HG02852 (cell line): ENCODE measurements around the gene PPP4R4.
"Not testable (repeated sequence)": the region's sequence is repeated elsewhere in the genome, so short reads cannot be mapped to it uniquely, and the experiment has no call there.

Experiments
- ATAC-seq: cut with Tn5 transposase; IDR thresholded peaks from one replicate; pipeline ENCODE4 v1.9.1; 2021; ENCODE audit warnings: mild to moderate bottlenecking, moderate library complexity; ENCODE audit not compliant: unreplicated experiment

The PPP4R4 gene

DNA sequence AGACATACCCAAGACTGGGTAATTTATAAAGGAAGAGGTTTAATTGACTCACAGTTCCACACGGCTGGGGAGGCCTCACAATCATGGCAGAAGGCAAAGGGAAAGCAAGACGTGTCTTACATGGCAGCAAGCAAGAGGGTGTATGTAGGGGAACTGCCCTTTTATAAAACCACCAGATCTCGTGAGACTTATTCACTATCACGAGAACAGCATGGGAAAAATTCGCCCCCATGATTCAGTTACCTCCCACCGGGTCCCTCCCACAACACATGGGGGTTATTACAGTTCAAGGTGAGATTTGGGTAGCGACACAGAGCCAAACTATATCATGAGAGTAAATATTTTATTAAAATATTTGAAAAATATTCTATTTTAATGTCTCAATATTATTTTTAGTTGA lies 94.5 kb downstream of the PPP4R4 start:
- ATAC-seq: not testable (repeated sequence)

DNA sequence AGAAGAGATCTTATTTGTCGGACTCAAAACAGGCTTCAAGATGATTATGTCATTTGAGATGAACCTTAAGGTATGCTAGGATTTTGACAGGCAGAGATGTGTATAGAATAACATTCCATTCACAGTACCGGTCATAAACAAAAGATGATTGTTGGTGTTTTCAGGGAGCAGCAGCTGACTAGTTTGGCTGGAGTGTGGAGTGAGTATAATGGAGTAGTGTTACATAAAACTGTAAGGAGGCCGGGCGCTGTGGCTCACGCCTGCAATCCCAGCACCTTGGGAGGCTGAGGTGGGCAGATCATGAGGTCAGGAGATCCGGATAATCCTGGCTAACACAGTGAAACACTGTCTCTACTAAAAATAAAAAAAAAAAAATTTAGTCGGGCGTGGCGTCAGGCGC lies 95.0 kb downstream of the PPP4R4 start:
- ATAC-seq: no peak

DNA sequence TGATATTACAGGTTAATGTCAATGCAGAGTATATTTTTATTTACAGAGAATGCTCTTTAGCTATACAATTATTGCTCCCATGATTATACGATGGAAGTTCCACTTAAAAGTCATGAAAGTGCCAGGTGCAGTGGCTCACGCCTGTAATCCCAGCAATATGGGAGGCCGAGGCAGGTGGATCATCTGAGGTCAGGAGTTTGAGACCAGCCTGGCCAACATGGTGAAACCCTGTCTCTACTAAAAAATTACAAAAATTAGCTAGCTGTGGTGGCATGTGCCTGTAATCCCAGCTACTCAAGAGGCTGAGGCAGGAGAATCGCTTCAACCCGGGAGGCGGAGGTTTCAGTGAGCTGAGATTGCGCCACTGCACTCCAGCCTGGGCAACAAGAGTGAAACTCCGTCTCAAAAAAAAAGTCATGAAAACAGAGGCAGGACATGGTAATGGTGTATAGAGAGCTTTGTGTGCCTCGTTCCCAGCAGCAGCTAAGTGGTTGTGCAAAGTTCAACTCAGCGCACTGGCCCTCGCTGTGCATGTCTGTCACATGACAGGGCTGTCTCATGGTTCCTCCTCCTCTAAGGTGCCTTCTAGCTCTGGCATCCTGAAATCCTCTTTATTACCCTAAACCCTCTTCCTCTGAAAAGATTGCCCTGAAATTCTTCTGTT lies 102.9 kb downstream of the PPP4R4 start:
- not testable (repeated sequence) for ATAC-seq

DNA sequence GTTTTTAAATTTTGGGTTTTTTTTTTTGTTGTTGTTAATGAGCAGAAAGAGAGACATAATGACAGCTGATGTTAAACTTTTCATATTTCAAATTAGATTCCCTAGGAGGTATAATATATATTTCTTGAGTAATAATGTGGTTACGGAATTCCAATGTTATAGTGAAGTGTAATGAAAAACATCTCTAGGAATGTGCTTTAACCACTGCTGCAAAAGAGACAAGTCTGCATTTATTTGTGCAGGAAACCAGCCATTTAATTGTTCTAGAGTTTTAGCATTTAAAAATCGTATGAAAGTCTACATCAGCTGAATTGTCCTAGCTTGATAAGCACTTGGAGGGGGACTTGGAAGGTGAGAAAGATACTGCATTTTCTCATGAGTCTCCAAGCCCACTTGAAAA lies 104.6 kb downstream of the PPP4R4 start:
- no peak for ATAC-seq

DNA sequence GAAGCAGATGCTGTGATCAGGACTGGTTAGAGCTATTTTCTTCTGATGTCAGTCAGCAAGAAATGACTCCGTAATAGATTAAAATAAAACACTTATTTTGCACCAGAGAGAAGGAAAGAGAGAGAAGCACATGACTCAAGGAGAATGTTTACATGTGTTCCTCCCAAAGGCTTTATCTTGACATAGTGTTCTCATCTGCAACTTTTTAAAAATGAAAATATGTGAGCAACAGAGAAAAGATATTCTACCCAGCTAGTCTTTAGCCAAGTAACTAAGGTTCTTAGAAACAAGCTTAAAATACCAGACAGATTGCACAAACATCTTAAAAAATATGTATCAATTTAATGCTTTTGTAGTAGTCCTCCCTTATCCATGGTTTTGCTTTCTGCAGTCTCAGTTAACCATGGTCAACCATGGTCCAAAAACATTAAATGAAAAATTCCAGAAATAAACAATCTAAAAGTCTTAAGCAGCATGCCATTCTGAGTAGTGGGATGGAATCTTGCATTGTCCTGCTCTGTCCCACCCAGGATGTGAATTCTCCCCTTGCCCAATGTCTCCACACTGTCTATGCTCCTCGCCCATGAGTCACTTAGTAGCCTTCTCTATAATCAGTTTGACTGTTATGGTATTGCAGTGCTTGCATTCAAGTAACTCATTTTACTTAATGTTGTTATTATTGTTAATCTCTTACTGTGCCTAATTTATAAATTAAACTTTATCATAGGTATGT lies 109.0 kb downstream of the PPP4R4 start:
- ATAC-seq: no peak

DNA sequence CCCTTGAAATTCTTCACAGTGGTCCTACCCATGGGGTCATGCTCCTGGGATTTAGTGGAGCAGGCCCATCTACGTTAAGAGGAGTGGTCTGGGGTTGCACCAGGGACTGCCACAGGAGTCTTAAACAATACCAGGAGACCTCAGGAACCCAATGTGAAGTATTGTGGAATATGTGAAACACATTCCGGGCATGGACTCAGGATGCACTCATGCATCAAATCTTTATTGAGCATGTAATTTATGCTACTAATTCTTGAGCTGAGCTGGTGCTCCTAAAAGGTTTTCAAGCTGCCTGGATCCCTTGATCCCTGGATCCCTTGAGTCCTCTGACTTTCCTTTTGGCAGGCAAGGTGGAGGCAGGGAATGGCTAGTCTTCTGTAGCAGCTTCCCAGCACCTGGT lies 110.1 kb downstream of the PPP4R4 start:
- no peak for ATAC-seq

DNA sequence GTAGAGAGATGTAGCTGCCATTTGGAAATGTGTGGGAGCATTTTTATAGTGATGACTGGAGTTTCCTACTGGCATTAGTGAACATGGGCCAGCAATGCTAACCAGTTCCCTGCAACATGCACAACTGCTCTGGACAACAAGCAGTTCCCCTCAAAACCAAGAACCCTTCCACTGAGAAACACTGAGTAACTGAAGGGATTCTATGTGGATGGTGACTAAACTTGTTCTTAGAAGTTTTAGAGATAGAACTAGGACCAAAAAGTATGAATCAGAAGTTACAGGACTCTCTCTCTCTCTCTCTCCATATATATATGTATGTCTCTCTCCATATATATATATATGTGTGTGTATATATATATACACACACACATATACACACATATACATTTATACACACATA lies 111.0 kb downstream of the PPP4R4 start:
- no peak for ATAC-seq

DNA sequence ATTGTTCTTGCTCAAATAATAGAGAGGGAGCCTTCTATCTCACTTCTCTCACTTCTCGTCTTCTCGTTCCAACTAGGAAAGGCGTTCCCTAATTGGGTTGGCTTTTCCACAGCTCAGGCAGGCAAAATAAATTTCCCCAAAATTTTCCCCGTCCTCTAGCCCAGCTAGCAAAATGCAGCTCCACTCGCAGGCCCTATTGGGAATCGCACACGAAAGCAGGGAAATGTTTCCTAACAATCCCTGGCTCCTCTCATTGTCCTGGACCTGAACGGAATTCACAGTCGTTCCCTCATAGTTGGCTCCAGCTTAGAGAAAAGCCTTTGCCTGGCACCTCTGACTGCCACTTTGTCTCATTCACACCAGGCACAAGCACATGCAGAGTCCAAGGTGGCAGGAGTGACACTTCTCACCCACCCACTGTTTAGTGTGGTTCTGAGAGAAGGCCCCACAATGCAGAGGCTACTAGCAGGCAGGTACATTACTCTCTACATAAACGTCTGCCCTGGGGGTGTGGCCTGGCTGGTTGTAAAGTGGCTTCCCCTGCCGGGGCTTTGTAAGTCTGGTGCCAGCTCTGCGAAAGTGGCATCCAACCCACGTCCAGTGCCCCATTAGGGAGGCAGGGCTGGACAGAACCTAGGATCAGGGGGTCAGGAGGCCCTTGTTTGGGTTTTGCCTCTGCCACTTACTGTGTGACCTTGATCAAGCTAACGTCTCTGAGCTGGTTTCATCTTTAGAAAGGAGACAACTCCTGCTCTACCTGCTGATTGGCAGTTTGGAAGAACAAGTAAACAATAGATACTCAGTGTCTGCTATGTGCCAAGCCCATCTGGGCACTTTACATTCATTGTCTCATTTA lies 114.7 kb downstream of the PPP4R4 start:
- ATAC-seq: no peak

DNA sequence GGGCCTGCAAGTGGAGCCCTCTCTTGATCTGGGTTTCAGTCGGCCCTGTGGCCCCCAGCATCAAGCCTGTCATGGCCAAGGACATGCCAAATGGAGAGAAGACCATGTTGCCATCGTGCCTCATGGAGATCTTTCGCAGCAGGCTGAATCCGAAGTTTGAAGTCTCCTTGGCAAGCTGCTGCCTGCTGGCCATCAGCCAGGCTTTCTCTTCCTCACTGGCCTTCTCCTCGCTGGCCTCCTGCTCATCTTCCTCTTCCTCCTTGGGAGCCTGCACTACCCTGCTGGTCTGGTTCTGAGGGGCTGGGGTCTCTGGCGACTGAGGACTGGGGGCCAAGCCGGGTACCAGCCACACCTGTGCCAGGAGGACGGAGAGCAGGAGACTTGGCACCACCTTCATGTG lies 116.1 kb downstream of the PPP4R4 start:
- ATAC-seq: no peak

DNA sequence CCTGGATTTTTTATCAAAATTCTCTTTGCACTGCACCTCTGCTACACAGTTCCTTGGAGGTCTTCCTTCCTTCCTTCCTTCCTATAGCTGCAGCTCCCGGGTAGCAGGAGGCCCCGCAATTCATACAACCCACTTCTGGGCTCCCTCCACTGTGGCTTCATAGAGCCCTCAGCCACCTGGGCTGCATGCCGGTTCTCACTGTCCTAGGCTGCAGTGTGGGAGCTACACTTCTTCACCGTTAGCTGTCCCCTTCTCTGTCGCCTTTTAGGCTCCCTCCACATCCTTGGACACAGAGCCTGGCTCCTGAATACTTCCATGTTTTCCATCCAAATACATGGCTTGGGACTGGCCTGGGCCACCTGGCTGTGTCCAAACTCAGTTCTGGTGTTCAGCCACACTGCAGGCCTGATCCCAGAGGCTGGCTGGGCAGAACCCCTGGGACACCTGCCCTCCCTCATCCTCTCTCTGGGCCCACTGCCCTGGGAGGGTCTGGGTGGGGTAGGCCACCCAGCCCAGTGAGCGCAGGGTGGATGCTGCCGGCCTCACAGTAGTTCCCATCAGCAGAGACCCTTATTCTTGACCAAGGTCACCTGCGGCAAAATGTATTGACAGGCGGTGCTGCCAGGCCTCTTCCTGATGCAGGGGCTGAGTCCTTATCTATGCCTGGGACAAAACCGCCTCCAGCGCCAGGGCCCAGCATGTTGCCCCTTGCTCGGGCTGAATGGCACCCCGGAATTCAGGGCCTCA lies 117.2 kb downstream of the PPP4R4 start:
- no peak for ATAC-seq

DNA sequence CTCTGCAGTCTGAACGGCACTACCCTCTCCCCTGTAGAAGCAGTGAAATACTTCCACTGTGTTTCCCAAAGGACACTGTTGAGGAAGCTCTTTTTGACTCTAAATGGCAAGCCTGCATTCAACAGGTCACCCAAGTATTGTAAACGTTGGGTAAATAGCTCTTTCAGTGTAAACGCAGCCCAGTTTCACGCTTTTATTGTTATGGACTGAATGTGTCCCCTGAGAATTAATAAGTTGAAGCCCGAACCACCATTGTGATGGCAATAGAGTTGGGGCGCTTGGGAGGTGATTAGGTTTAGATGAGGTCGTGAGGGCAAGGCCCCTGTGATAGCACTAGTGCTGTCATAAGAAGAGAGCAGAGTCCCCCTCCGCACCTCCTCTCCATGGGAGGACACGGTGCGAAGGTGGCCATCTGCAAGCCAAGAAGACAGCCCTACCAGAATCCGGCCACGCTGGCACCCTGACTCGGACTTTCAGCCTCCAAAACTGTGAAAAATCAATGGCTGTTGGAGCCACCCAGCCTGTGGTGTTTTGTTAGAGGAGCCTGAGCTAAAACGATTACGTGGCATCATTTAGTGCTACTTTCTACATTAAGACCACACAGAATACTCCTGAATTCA lies 117.9 kb downstream of the PPP4R4 start:
- no peak for ATAC-seq

DNA sequence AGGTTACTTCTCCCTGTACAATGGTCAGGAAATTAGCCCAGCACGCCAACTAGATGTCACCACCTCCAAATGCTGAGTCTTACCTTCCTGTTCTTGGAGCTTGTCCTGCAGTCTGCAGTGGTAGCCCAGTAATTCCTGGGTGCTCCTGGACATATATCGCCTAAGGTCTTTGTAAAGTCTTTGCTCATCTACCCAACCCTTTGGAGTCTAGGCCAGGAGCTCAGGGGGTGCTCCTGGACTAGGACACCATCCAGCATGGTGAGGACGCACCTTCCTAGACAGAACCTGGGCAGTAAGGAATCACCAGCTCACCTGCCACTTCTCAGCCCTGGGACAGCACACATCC lies 118.4 kb downstream of the PPP4R4 start:
- ATAC-seq: no peak

DNA sequence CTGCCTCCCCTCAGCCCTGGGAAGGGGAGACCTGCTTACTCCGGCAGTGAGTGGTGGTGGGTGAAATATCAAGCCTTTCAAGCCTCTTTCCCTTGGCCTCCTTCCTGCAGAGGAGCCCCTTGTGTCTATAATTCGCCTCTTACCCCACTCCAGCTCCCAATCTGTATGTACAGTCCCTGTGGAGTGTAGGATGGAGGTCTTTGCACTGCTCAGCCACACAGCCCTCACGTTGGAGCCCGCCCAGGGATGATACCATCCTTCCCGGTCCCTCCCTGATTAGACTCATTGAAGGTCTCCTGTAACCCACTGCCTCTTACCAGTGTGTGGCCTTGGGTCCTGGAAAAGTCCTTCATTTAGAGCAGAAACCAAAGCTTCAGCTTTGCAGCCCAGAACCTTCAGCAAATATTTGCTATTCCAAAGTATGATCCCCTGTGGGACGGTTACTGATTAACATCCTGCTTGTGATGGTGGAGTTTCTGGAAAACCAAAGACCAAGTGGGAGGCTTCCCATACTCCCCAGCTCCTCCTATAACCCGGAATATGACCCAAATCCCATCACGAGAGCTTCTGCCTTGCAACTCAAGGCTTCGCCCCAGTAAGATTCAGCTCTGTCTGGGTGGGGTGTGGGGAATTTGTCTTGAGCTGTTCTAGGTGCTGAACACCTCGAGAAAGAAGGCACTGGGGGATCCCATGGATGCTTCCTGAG lies 118.9 kb downstream of the PPP4R4 start, which contains the start of gene SERPINA10:
TSS of gene SERPINA10 (minus strand) at position 397 of the 706 bp plus-strand sequence. CDS start 2,675 bp downstream, outside the sequence.
- ATAC-seq: no peak

DNA sequence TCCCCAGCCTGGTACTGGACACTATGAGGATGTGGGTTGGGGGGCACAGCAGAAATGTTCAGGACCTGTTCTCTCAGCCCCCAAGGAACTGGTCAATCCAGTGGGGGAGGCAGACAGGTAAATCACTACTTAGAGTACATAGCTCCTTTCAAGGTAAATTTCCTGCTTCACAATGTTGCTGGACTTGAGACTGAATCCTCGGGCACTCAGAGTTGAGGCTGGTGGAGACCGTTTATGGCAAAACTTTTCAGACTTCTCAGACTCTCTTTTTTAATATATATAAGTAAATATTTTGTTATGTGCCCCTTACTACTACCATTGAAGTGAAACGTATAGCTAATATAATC lies 119.4 kb downstream of the PPP4R4 start:
- ATAC-seq: no peak

DNA sequence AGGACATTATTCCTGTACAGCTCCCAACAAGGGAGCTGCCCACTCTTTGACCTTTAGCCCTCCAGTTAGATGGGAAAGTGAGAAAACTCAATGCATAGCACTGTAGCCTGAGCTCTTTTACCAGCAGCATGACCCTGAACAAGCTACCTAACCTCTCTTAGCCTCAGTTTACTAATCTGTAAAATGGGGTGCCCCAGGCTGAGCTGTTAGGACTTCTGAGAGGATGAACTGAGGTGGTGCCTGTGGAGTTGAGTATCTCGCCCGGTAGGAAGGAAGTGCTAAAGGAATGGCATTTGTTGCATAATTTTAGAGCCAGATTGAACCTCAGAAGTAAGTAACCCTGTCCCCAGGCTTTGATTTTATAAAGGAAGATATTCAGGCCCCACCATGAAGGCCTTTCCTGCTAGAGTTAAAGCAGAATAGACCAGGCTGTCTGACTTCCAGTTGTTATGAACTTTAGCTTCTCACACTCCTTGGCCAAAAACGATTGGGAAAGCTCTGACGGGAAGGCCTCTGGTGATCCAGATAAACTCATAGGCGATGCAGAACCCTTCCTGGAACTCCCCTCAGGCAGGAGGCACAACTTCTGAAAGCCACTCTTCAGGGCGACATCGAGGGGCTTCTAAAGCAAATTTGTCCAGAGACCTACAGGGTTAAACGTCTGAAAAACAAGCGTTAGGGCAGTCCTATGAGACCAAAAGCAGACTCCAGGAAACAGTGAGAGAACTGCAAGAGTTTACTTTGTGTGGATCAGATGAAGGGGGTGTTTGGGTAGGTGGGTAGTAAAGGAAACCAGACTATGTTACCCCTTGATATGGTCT lies 121.4 kb downstream of the PPP4R4 start:
- ATAC-seq: no peak

DNA sequence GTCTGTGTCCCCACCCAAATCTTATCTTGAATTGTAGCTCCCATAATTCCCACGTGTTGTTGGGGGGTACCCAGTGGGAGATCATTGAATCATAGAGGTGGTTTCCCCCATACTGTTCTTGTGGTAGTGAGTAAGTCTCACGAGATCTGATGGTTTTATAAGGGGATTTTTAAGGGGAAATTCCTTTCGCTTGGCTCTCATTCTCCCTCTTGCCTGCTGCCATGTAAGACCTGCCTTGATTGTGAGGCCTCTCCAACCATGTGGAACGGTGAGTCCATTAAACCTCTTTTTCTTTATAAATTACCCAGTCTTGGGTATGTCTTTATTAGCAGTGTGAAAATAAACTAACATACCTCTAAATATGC lies 122.0 kb downstream of the PPP4R4 start:
- not testable (repeated sequence) for ATAC-seq

DNA sequence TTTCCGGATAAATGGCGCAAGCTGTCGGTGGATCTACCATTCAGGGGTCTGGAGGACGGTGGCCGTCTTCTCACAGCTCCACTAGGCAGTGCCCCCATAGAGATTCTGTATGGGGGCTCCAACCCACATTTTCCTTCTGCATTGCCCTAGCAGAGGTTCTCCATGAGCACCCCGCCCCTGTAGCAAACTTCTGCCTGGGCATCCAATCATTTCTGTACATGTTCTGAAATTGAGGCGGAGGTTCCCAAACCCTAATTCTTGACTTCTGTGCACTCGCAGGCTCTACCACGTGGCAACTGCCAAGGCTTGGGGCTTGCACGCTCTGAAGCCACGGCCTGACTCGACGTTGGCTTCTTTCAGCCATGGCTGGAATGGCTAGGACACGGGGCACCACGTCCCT lies 124.0 kb downstream of the PPP4R4 start:
- no peak for ATAC-seq

DNA sequence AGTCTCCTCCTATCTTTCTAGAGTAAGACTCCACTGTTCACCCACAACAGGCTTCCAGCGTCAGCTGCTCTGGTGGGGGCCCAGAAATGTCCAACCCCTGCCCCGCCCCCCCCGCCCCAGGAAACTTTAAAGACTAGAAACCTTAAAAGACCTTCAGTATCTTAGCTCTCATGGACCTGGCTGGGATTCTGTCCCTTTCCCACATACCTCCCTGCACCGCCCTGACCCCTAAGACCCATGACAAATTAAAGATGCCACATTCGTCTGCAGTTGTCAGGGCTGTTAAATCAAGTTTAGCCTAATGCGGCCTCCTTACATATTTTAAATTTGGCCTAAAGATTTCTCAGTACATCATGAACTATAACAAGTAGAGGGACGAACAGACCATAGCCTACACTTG lies 129.0 kb downstream of the PPP4R4 start:
- ATAC-seq: no peak

DNA sequence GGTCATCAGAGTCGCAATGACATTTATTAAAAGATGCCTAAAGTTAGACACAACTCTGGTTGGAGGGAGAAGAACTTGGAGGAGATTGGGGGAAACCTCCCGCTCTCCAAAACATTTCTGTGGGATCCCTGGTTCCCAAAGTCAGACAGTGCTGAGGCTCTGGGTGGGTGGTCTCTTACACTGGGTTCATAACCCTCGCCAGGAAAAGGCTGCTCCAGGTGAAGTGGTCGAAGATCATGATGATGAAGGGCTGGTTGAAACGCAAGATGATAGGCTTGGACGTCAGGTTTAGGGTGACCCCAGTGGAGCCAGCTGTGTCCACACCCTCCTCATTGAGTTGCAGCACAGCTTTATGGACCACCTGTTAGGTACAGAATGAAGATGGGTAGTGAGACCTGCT lies 130.1 kb downstream of the PPP4R4 start:
- ATAC-seq: no peak
